ENCODE data around the gene NTHL1. TPM values are rescaled to one million over a fixed set of nuclear protein-coding genes. Genes with fewer than 3 reads are reported as not detected.
"Not testable (repeated sequence)": the region's sequence is repeated elsewhere in the genome, so short reads cannot be mapped to it uniquely, and the experiment has no call there.

Gene NTHL1
- total RNA-seq, 1 experiment from 2014 or later: 39.8 TPM

DNA sequence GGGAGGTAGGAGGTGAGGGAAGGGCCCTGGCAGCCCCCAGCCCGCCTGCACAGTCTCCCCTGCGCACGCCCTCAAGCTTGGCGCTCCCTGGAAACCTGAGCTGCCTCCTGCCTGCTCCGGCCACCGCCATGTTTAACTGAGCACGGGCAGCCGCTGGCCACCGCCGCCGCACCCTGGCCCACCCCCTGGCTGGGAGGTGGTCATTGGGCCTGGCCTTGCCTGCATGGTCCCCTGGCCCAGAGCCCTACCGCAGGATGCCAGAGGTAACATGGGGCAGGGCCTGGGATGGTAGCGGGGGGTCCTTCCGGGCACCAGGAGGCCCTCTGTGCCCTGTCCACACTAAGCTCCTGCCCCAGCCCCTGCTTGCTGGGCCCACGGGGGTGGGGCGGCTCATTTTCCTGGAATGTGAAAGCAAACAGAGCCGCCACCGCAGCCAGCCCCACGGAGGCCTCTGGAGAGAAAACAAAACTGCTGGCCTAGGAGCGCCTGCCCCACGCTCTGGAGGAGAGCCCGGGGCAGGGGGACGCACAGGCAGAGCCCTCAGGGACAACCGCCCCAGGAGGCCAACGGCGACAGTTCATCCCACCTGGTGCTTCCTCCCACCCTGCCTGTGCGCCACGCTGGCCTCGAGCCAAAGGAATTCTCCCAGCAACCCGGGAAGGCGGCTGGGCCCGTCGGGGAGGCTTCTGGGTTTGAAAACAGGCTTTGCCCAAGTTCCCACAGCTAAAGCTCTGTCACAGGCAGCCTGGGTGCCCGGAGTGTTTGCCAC lies 12.0 kb downstream of the NTHL1 start:
- in situ Hi-C loops (cut with HindIII; ENCODE audit: low pct_unique_long_range_greater_than_20kb, low sequenced_read_pairs) (no loop called here), intact Hi-C loops (cut with micrococcal nuclease; ENCODE audit: unreplicated experiment) (no loop called here)
- DNase-seq (ENCODE audit: low read depth, low spot score) (no peak), ATAC-seq (peak; percentile 57)
- H3K27ac ChIP-seq (ENCODE audit: low read length): peak overlapping the region; percentile 91
- H3K27me3 ChIP-seq (ENCODE audit: control insufficient read depth, insufficient read depth, low read length): no peaks in the 10 kb centered on the region
- H3K36me3 ChIP-seq (ENCODE audit: control insufficient read depth, insufficient read depth, low read length): no peaks in the 10 kb centered on the region
- H3K4me1 ChIP-seq (ENCODE audit: control insufficient read depth, insufficient read depth, low read length): peaks cover 78% of the 10 kb centered on the region
- POLR2A ChIA-PET: no interaction called here
- peak overlapping the region in 1 of 2 experiments; percentile 20; a peak in 1 of 4 replicates for H3K4me3 ChIP-seq (ENCODE audit: low read depth in 2 of 2, low read length in 2 of 2)
- no peaks in the 10 kb centered on the region for H3K9me3 ChIP-seq (ENCODE audit: control insufficient read depth, insufficient read depth, low read depth, low read length)
- TF ChIP-seq SIN3A (IDR thresholded peaks at IDR 0.05; ENCODE audit: borderline replicate concordance, insufficient read depth, low read depth, low read length) (0 out of 2 replicates have a peak, but pooled peaks have one; percentile 24), TCF7L2 (IDR thresholded peaks at IDR 0.05; ENCODE audit: low read depth, low read length) (peak; percentile 74)
- TF ChIP-seq, protein P1, sequence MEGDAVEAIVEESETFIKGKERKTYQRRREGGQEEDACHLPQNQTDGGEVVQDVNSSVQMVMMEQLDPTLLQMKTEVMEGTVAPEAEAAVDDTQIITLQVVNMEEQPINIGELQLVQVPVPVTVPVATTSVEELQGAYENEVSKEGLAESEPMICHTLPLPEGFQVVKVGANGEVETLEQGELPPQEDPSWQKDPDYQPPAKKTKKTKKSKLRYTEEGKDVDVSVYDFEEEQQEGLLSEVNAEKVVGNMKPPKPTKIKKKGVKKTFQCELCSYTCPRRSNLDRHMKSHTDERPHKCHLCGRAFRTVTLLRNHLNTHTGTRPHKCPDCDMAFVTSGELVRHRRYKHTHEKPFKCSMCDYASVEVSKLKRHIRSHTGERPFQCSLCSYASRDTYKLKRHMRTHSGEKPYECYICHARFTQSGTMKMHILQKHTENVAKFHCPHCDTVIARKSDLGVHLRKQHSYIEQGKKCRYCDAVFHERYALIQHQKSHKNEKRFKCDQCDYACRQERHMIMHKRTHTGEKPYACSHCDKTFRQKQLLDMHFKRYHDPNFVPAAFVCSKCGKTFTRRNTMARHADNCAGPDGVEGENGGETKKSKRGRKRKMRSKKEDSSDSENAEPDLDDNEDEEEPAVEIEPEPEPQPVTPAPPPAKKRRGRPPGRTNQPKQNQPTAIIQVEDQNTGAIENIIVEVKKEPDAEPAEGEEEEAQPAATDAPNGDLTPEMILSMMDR (IDR thresholded peaks at IDR 0.05): no peak
- TF ChIP-seq, protein P2, sequence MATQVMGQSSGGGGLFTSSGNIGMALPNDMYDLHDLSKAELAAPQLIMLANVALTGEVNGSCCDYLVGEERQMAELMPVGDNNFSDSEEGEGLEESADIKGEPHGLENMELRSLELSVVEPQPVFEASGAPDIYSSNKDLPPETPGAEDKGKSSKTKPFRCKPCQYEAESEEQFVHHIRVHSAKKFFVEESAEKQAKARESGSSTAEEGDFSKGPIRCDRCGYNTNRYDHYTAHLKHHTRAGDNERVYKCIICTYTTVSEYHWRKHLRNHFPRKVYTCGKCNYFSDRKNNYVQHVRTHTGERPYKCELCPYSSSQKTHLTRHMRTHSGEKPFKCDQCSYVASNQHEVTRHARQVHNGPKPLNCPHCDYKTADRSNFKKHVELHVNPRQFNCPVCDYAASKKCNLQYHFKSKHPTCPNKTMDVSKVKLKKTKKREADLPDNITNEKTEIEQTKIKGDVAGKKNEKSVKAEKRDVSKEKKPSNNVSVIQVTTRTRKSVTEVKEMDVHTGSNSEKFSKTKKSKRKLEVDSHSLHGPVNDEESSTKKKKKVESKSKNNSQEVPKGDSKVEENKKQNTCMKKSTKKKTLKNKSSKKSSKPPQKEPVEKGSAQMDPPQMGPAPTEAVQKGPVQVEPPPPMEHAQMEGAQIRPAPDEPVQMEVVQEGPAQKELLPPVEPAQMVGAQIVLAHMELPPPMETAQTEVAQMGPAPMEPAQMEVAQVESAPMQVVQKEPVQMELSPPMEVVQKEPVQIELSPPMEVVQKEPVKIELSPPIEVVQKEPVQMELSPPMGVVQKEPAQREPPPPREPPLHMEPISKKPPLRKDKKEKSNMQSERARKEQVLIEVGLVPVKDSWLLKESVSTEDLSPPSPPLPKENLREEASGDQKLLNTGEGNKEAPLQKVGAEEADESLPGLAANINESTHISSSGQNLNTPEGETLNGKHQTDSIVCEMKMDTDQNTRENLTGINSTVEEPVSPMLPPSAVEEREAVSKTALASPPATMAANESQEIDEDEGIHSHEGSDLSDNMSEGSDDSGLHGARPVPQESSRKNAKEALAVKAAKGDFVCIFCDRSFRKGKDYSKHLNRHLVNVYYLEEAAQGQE (IDR thresholded peaks at IDR 0.05; ENCODE audit: insufficient read depth in 1 of 2, low read depth in 2 of 2, low read length in 1 of 2): no peak
- BruUV-seq (replicated peaks): no TSS peak
- CTCF ChIA-PET: interaction anchor here (0.6 kb wide), 1 partner anchor 103 kb away, joined by 11 read pairs; no protein-coding TSS in a partner anchor

DNA sequence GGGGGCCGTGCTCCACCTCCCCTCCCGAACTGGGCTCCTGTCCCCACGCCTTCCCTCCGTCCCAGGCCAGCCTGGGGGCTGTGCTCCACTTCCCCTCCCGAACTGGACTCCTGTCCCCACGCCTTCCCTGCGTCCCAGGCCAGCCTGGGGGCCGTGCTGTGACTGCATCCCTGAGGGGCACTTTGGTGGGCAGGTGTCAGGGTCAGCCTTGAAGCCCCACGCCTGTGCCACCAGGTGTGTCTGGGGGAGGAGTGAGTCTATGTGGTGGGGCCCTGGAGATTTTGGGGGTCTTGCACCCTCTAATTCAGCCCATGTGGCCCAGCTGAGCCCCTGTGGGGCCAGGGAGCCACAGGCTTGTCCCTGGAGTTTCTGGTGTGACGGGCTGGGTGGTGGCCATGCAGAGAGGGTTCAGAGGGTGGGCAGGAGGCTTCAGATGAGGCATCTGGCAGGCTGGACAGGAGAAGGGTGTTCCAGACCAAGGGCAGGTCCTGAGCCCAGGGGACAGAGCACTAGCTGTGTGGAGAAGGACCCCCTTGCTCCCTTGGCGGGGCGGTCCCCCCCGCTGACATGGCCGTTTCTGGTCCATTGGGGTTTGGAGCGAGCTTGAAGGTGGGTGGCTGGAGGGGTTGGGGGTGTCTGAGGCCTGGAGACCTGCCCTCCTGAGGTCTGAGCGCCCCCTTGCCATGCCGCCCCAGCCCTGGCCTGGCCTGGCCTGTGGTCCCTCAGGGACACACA lies 12.8 kb downstream of the NTHL1 start:
- Histone ChIP-seq H3K27me3 (ENCODE audit: control insufficient read depth, insufficient read depth, low read length) (no peaks in the 10 kb centered on the region), H3K9me3 (ENCODE audit: control insufficient read depth, insufficient read depth, low read depth, low read length) (no peaks in the 10 kb centered on the region), H3K36me3 (ENCODE audit: control insufficient read depth, insufficient read depth, low read length) (no peaks in the 10 kb centered on the region), H3K4me1 (ENCODE audit: control insufficient read depth, insufficient read depth, low read length) (peaks cover 78% of the 10 kb centered on the region), H3K4me3 (ENCODE audit: low read depth in 2 of 2, low read length in 2 of 2) (no peak overlapping the region), H3K27ac (ENCODE audit: low read length) (peak overlapping the region; percentile 91)
- intact Hi-C loops (cut with micrococcal nuclease; ENCODE audit: unreplicated experiment): no loop called here
- BruUV-seq (replicated peaks): no TSS peak
- no peak for TF ChIP-seq SIN3A (IDR thresholded peaks at IDR 0.05; ENCODE audit: borderline replicate concordance, insufficient read depth, low read depth, low read length)
- TF ChIP-seq TCF7L2 (IDR thresholded peaks at IDR 0.05; ENCODE audit: low read depth, low read length): no peak
- TF ChIP-seq, protein P2 (IDR thresholded peaks at IDR 0.05; ENCODE audit: insufficient read depth in 1 of 2, low read depth in 2 of 2, low read length in 1 of 2): no peak
- TF ChIP-seq, protein P1 (IDR thresholded peaks at IDR 0.05): no peak
- TF ChIP-seq POLR2AphosphoS5 (IDR thresholded peaks at IDR 0.05; ENCODE audit: low read depth, low read length): no peak
- ATAC-seq (peak; percentile 0), DNase-seq (ENCODE audit: low read depth, low spot score) (no peak)
- ChIA-PET POLR2A (no interaction called here), CTCF (no interaction called here)
- in situ Hi-C loops (cut with HindIII; ENCODE audit: low pct_unique_long_range_greater_than_20kb, low sequenced_read_pairs): no loop called here

DNA sequence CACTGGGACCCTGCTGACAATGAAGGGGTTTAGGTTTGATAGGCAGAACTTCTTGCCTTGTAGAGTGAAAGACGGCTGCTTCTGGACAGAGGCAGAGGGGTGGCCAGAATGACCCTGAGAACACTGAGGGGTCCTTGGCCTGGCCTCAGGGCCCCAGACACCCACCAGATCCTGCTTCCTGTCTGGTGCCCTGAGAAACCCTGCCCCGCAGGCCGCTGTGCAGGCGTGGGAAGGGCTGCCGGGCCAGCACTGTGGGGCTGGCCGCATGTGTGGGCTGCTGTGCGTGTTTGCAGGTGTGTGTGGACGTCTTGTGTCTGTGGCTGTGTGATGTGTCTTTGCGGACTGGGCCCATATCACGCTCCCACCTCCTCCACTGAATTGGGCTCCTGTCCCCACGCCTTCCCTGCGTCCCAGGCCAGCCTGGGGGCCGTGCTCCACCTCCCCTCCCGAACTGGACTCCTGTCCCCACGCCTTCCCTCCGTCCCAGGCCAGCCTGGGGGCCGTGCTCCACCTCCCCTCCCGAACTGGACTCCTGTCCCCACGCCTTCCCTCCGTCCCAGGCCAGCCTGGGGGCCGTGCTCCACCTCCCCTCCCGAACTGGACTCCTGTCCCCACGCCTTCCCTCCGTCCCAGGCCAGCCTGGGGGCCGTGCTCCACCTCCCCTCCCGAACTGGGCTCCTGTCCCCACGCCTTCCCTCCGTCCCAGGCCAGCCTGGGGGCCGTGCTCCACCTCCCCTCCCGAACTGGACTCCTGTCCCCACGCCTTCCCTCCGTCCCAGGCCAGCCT lies 13.5 kb downstream of the NTHL1 start:
- CTCF ChIA-PET; POLR2A ChIA-PET; H3K9me3 ChIP-seq (ENCODE audit: control insufficient read depth, insufficient read depth, low read depth, low read length); H3K36me3 ChIP-seq (ENCODE audit: control insufficient read depth, insufficient read depth, low read length); intact Hi-C loops (cut with micrococcal nuclease; ENCODE audit: unreplicated experiment); ATAC-seq; BruUV-seq (replicated peaks); DNase-seq (ENCODE audit: low read depth, low spot score); H3K27me3 ChIP-seq (ENCODE audit: control insufficient read depth, insufficient read depth, low read length); in situ Hi-C loops (cut with HindIII; ENCODE audit: low pct_unique_long_range_greater_than_20kb, low sequenced_read_pairs): not testable (repeated sequence)
- Histone ChIP-seq H3K4me1 (ENCODE audit: control insufficient read depth, insufficient read depth, low read length) (peaks cover 78% of the 10 kb centered on the region), H3K4me3 (ENCODE audit: low read depth in 2 of 2, low read length in 2 of 2) (peak overlapping the region; percentile 13 to 31; a peak in 3 of 4 replicates), H3K27ac (ENCODE audit: low read length) (peak overlapping the region; percentile 95)
